ENCODE results near the gene NDUFA8. TPM values are rescaled to one million over a fixed set of nuclear protein-coding genes. Genes with fewer than 3 reads are reported as not detected.

The NDUFA8 gene
- total RNA-seq, 4 donors from 2014 or later, result 17.2 to 33.8 (median 28.9) TPM

GRCh38 chr9:122125509-122126330 is 33.9 kb downstream of the NDUFA8 start:
- intact Hi-C loops (cut with DNase I; ENCODE audit: low total_unique reads), result loop anchor here (2.0 kb wide), 1 partner anchor 225 kb away; no protein-coding TSS in a partner anchor
- H3K4me3 ChIP-seq (ENCODE audit: low read depth, poor library complexity, severe bottlenecking), result no peak overlapping the region
- 37 to 52% methylated on average over 20 to 21 of the region's 21 CpGs for WGBS, 2 donors
- TF ChIP-seq CTCF (IDR thresholded peaks at IDR 0.05) (no peak), POLR2A (IDR thresholded peaks at IDR 0.05) (no peak)
- no peak for DNase-seq (ENCODE audit: low spot score in 2 of 2)

- intact Hi-C loops (cut with DNase I; ENCODE audit: low total_unique reads), result loop anchor here (2.0 kb wide), 1 partner anchor 226 kb away; no protein-coding TSS in a partner anchor
- H3K4me3 ChIP-seq (ENCODE audit: low read depth, poor library complexity, severe bottlenecking), result no peak overlapping the region
- peak; percentile 56 to 94 for DNase-seq (ENCODE audit: low spot score in 2 of 2)
- TF ChIP-seq POLR2A (IDR thresholded peaks at IDR 0.05), result no peak
- peak in 1 of 3 donors; percentile 88 for TF ChIP-seq CTCF (IDR thresholded peaks at IDR 0.05)
- WGBS, 2 donors, result 0% methylated on average over 8 of the region's 8 CpGs
These were observed 34.4 kb downstream of the NDUFA8 start for GRCh38 chr9:122125158-122125508.

GRCh38 chr9:122124528-122124927 is 35.1 kb downstream of the NDUFA8 start:
- TF ChIP-seq CTCF (IDR thresholded peaks at IDR 0.05), result no peak
- no peak for TF ChIP-seq POLR2A (IDR thresholded peaks at IDR 0.05)
- DNase-seq (ENCODE audit: low spot score in 2 of 2), result no peak
- 72 to 75% methylated on average over 7 of the region's 7 CpGs for WGBS, 2 donors
- H3K4me3 ChIP-seq (ENCODE audit: low read depth, poor library complexity, severe bottlenecking), result no peak overlapping the region
- intact Hi-C loops (cut with DNase I; ENCODE audit: low total_unique reads), result loop anchor here (2.0 kb wide), 1 partner anchor 226 kb away; no protein-coding TSS in a partner anchor

- TF ChIP-seq CTCF (IDR thresholded peaks at IDR 0.05) (no peak), POLR2A (IDR thresholded peaks at IDR 0.05) (no peak)
- intact Hi-C loops (cut with DNase I; ENCODE audit: low total_unique reads), result loop anchor here (2.0 kb wide), 1 partner anchor 227 kb away; no protein-coding TSS in a partner anchor
- DNase-seq (ENCODE audit: low spot score in 2 of 2), result no peak
- WGBS, 2 donors, result 93 to 100% methylated on average over 1 of the region's 1 CpG
- H3K4me3 ChIP-seq (ENCODE audit: low read depth, poor library complexity, severe bottlenecking), result no peak overlapping the region
These were observed 35.5 kb downstream of the NDUFA8 start for GRCh38 chr9:122124048-122124447.

GRCh38 chr9:122122903-122123632 is 36.5 kb downstream of the NDUFA8 start:
- TF ChIP-seq POLR2A (IDR thresholded peaks at IDR 0.05) (no peak), CTCF (IDR thresholded peaks at IDR 0.05) (peak in 1 of 3 donors; percentile 62)
- DNase-seq (ENCODE audit: low spot score in 2 of 2), result peak in 1 of 2 donors; percentile 95
- intact Hi-C loops (cut with DNase I; ENCODE audit: low total_unique reads), result no loop called here
- WGBS, 2 donors, result 21 to 23% methylated on average over 13 of the region's 13 CpGs
- no peak overlapping the region for H3K4me3 ChIP-seq (ENCODE audit: low read depth, poor library complexity, severe bottlenecking)

Data from lower leg skin (tissue), 4 donors.